ENCODE data around the gene KCNQ4. TPM values are rescaled to one million over a fixed set of nuclear protein-coding genes. Genes with fewer than 3 reads are reported as not detected.
A peak's percentile ranks its signal among the peaks of the same experiment; 100 is the strongest.

The KCNQ4 gene
- total and polyA plus RNA-seq, 2 donors from 2014 or later = 0.65 to 1.2 TPM

DNA sequence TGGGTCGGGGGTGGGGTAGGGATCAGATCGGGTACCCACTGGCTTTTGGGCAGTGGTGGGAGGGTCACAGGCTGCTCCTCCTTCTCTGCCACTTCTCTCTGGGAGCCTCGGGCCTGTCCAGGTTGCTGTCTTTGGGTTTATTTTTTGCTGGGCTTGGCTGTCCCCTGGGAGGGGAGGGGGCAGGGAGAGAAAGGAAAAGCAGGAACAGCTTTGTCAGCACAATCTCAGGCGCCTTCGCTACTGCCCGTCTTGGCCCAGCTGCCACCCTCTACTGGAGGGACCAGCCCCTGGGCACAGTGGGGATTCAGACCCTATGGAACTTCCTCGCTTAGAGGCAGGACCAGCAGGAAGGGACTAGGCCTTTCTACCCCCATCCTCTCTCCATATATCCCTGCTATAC, 8.4 kb downstream of the KCNQ4 start:
- Histone ChIP-seq H3K4me3 (ENCODE audit: low read length in 3 of 3) (no peak overlapping the region), H3K36me3 (ENCODE audit: control insufficient read depth in 2 of 3, insufficient read depth in 3 of 3, low read length in 3 of 3) (no peaks in the 10 kb centered on the region), H3K27me3 (ENCODE audit: control insufficient read depth, insufficient read depth, low read length) (no peaks in the 10 kb centered on the region), H3K9me3 (ENCODE audit: control insufficient read depth in 2 of 3, insufficient read depth in 1 of 3, low read length in 3 of 3) (no peaks in the 10 kb centered on the region), H3K27ac (ENCODE audit: low read depth in 2 of 2, low read length in 2 of 2) (no peak overlapping the region), H3K4me1 (ENCODE audit: control insufficient read depth in 2 of 3, insufficient read depth in 2 of 3, low read depth in 1 of 3, low read length in 3 of 3) (no peaks in the 10 kb centered on the region), H3K9ac (ENCODE audit: low read length in 3 of 3) (no peak overlapping the region)
- no peak for FAIRE-seq
- intact Hi-C loops (cut with DNase I) = no loop called here
- TF ChIP-seq, protein P1, sequence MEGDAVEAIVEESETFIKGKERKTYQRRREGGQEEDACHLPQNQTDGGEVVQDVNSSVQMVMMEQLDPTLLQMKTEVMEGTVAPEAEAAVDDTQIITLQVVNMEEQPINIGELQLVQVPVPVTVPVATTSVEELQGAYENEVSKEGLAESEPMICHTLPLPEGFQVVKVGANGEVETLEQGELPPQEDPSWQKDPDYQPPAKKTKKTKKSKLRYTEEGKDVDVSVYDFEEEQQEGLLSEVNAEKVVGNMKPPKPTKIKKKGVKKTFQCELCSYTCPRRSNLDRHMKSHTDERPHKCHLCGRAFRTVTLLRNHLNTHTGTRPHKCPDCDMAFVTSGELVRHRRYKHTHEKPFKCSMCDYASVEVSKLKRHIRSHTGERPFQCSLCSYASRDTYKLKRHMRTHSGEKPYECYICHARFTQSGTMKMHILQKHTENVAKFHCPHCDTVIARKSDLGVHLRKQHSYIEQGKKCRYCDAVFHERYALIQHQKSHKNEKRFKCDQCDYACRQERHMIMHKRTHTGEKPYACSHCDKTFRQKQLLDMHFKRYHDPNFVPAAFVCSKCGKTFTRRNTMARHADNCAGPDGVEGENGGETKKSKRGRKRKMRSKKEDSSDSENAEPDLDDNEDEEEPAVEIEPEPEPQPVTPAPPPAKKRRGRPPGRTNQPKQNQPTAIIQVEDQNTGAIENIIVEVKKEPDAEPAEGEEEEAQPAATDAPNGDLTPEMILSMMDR (IDR thresholded peaks at IDR 0.05; ENCODE audit: borderline replicate concordance, extremely low read depth, insufficient read depth) = no peak
- DNase-seq = peak in 1 of 5 donors; percentile 31

DNA sequence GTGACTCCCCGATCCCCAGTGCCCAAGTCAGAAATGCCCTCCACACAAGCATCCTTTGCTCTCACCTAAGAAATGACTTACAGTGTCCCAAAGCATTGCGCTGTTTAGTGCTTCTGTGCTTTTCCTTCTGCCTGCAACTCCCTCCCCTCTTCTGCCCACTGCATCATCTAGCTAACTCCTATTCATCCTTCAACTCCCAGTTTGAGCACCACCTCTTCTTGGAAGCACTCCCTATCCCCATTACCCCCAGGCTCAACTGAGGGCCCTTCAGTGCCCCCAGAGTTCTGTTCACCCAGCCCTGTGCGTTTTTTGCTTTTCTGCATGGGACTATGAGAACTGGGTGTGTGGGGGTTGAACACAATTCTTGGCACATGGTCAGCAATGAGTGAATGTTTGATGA, 10.0 kb downstream of the KCNQ4 start:
- TF ChIP-seq, protein P1 (IDR thresholded peaks at IDR 0.05; ENCODE audit: borderline replicate concordance, extremely low read depth, insufficient read depth) = no peak
- H3K4me3 ChIP-seq (ENCODE audit: low read length in 3 of 3) = no peak overlapping the region
- H3K9me3 ChIP-seq (ENCODE audit: control insufficient read depth in 2 of 3, insufficient read depth in 1 of 3, low read length in 3 of 3) = no peaks in the 10 kb centered on the region
- peaks cover 0 to under 1% (median 0%) of the 10 kb centered on the region in 3 donors for H3K4me1 ChIP-seq (ENCODE audit: control insufficient read depth in 2 of 3, insufficient read depth in 2 of 3, low read depth in 1 of 3, low read length in 3 of 3)
- no peak overlapping the region for H3K27ac ChIP-seq (ENCODE audit: low read depth in 2 of 2, low read length in 2 of 2)
- intact Hi-C loops (cut with DNase I) = no loop called here
- no peak overlapping the region for H3K9ac ChIP-seq (ENCODE audit: low read length in 3 of 3)
- no peaks in the 10 kb centered on the region for H3K36me3 ChIP-seq (ENCODE audit: control insufficient read depth in 2 of 3, insufficient read depth in 3 of 3, low read length in 3 of 3)
- H3K27me3 ChIP-seq (ENCODE audit: control insufficient read depth, insufficient read depth, low read length) = no peaks in the 10 kb centered on the region
- DNase-seq (no peak), FAIRE-seq (no peak)

DNA sequence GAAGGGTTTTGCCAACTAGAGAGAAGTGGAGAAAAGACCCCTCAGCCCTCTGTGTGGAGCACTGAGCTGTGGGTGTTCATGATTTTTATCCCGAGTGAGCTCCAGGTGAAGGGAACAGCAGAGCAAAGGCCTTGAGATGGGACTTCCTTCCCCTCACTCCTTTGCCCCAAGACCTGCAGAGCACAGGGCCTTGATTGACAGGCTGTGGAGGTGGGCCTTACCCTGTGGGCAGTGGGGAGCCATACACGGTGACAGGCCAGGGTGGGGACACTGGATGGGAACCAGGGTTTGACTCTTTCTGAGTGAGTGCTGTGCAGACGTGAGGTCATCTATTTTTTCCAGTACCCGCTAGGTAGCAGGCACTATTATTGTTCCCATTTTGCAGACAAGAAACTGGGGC, 10.5 kb downstream of the KCNQ4 start:
- no peak overlapping the region for H3K4me3 ChIP-seq (ENCODE audit: low read length in 3 of 3)
- FAIRE-seq = no peak
- DNase-seq = no peak
- no peaks in the 10 kb centered on the region for H3K27me3 ChIP-seq (ENCODE audit: control insufficient read depth, insufficient read depth, low read length)
- intact Hi-C loops (cut with DNase I) = no loop called here
- no peaks in the 10 kb centered on the region for H3K9me3 ChIP-seq (ENCODE audit: control insufficient read depth in 2 of 3, insufficient read depth in 1 of 3, low read length in 3 of 3)
- TF ChIP-seq, protein P1 (IDR thresholded peaks at IDR 0.05; ENCODE audit: borderline replicate concordance, extremely low read depth, insufficient read depth) = no peak
- H3K9ac ChIP-seq (ENCODE audit: low read length in 3 of 3) = no peak overlapping the region
- H3K36me3 ChIP-seq (ENCODE audit: control insufficient read depth in 2 of 3, insufficient read depth in 3 of 3, low read length in 3 of 3) = no peaks in the 10 kb centered on the region
- H3K4me1 ChIP-seq (ENCODE audit: control insufficient read depth in 2 of 3, insufficient read depth in 2 of 3, low read depth in 1 of 3, low read length in 3 of 3) = peaks cover 0 to 4% (median 0%) of the 10 kb centered on the region in 3 donors
- no peak overlapping the region for H3K27ac ChIP-seq (ENCODE audit: low read depth in 2 of 2, low read length in 2 of 2)

Measured in kidney (tissue), 14 donors.